ENCODE results near the gene TRPC5OS.

TRPC5OS gene

GRCh38 chrX:111881715-111882114 lies 5.7 kb downstream of the TRPC5OS start:
- POLR2A ChIA-PET: no interaction called here
- TF ChIP-seq CTCF (IDR thresholded peaks at IDR 0.05; ENCODE audit: control extremely low read depth, extremely low read depth, low read depth, missing control alignments): no peak
- CTCF ChIA-PET: no interaction called here
- DNase-seq (ENCODE audit: extremely low spot score): no peak

DNA sequence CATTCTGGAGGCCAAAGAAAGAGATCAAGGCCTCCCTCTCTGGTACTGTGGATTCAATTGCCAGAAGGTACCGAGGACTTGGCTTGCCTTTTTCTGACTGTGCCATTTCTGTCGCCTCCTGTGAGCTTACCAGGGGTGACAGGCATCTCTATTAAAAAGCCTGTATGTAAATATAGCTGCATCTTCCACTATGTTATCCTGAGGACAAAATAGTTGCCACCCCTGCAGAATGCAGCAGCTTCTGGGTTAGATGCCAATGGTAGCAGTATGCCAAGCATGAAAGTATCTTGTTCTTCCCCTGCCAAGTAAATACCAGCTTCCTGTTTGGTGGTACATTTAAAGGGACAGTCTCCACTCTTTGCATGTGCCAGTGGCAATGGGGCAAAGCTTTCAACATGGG lies 10.7 kb downstream of the TRPC5OS start:
- no peak for DNase-seq (ENCODE audit: extremely low spot score)
- no peak for TF ChIP-seq CTCF (IDR thresholded peaks at IDR 0.05; ENCODE audit: control extremely low read depth, extremely low read depth, low read depth, missing control alignments)
- CTCF ChIA-PET: interaction anchor here (1.0 kb wide), 1 partner anchor 17 kb away, joined by 4 read pairs; no protein-coding TSS in a partner anchor
- POLR2A ChIA-PET: no interaction called here

GRCh38 chrX:111888600-111888999 lies 12.6 kb downstream of the TRPC5OS start:
- ChIA-PET POLR2A (no interaction called here), CTCF (no interaction called here)
- TF ChIP-seq CTCF (IDR thresholded peaks at IDR 0.05; ENCODE audit: control extremely low read depth, extremely low read depth, low read depth, missing control alignments): no peak
- no peak for DNase-seq (ENCODE audit: extremely low spot score)

GRCh38 chrX:111892375-111892774 lies 16.4 kb downstream of the TRPC5OS start:
- no peak for TF ChIP-seq CTCF (IDR thresholded peaks at IDR 0.05; ENCODE audit: control extremely low read depth, extremely low read depth, low read depth, missing control alignments)
- no peak for DNase-seq (ENCODE audit: extremely low spot score)
- POLR2A ChIA-PET: no interaction called here
- CTCF ChIA-PET: no interaction called here

DNA sequence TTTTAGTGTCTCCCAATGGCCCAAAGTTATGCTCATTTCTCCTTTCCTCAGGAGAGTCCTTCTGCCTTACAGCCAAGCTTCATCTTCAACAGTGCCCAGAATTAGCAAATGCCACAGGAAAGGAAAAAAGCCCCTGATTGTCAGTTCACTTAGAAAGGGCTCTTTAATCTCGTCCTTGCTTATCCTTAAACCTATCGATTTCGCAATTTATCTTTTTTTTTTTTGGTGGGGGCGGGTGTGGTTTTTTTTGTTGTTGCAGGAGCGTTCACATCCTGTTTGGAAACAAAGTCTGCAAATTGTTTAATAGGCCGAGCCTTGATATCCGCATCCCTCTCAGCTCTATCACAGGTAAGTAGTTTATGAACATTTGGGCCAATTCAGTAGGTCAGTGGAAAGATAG lies 20.2 kb downstream of the TRPC5OS start:
- no peak for TF ChIP-seq CTCF (IDR thresholded peaks at IDR 0.05; ENCODE audit: control extremely low read depth, extremely low read depth, low read depth, missing control alignments)
- CTCF ChIA-PET: interaction anchor here (0.9 kb wide), 1 partner anchor 8 kb away, joined by 3 read pairs; no protein-coding TSS in a partner anchor
- no peak for DNase-seq (ENCODE audit: extremely low spot score)
- POLR2A ChIA-PET: no interaction called here

DNA sequence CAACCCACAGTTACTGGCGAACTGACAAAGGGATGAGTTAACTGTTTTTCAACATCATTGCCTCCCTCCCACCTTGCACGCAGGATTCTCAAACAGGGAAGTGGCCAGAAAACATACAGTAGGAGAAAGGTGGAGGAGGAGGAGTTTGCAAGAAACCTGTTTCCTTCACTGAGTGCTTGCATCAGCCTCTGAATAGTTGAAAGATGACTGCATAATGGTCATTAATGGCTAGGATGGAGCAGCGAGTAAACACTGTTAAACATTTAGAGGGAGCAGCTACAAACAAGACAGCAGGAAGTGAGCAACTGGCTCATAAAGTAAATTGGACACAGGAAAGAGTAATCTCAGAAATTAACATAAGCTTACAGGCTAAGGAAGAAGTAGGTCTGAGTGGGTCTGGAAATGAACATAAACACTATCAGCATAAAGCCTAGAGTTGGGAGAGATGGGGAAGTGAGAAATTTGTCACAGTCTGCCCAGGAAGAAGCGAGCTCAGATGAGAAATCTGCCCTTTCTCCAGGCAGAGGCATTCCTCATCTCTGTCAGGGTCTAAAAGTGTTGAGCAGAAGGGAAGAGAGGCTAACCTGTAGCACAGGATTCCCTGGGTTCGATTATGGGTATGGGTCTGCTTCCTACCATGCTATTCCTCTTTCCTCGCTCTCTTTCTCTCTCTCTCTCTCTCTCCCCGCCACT lies 38.6 kb downstream of the TRPC5OS start:
- ChIA-PET POLR2A (no interaction called here), CTCF (interaction anchor here (1.6 kb wide), 1 partner anchor 8 kb away, joined by 5 read pairs; no protein-coding TSS in a partner anchor)
- no peak for DNase-seq (ENCODE audit: extremely low spot score)
- TF ChIP-seq CTCF (IDR thresholded peaks at IDR 0.05; ENCODE audit: control extremely low read depth, extremely low read depth, low read depth, missing control alignments): no peak
